Suprapubic skin (tissue), 4 donors: ENCODE results near the gene CTDNEP1.
"Not testable (repeated sequence)": the region's sequence is repeated elsewhere in the genome, so short reads cannot be mapped to it uniquely, and the experiment has no call there.

Experiments
- CTCF ChIP-seq, 2 donors: fragments of 200-600 bp in 1 of 2; fragments of 450-650 bp in 1 of 2; sonication (generic) in 1 of 2; IDR thresholded peaks; one replicate each; pipeline ENCODE4 v1.5.1; 2016 to 2019; ENCODE audit warnings: antibody characterized with exemption in 2 of 2, mild to moderate bottlenecking in 1 of 2, moderate library complexity in 1 of 2
- EP300 ChIP-seq: sonication (generic); formaldehyde crosslinking; IDR thresholded peaks from one replicate; pipeline ENCODE4 v1.6.1; 2017; ENCODE audit warnings: antibody characterized with exemption
- POLR2A ChIP-seq, 2 donors: fragments of 450-650 bp; IDR thresholded peaks; one replicate each; pipeline ENCODE4 v1.6.1; 2017; ENCODE audit warnings: antibody characterized with exemption in 2 of 2, mild to moderate bottlenecking in 2 of 2, moderate library complexity in 2 of 2
- POLR2AphosphoS5 ChIP-seq, 3 donors: sonication (generic); formaldehyde crosslinking; IDR thresholded peaks; one replicate each; pipeline ENCODE4 v1.6.1; 2017; ENCODE audit warnings: antibody characterized with exemption in 3 of 3

GRCh38 chr17:7243838-7244237, 7.7 kb downstream of the CTDNEP1 start:
- TF ChIP-seq CTCF (IDR thresholded peaks at IDR 0.05); POLR2AphosphoS5 (IDR thresholded peaks at IDR 0.05); POLR2A (IDR thresholded peaks at IDR 0.05); EP300: not testable (repeated sequence)
